ENCODE data around the gene PTPRB.

GRCh38 chr12:70661466-70662161, 24.4 kb upstream of the PTPRB start:
- TF ChIP-seq CTCF (IDR thresholded peaks at IDR 0.05) (no peak), POLR2A (IDR thresholded peaks at IDR 0.05) (no peak)

Measured in testis (tissue), 2 donors.